Activated naive CD8-positive, alpha-beta T cell treated with anti-CD3 and anti-CD28 coated beads, Interleukin-2, amount 10 ng/mL, durations not matched to agents 7 days and 5 days (primary cell): ENCODE measurements around the gene THOC5. TPM values are rescaled to one million over a fixed set of nuclear protein-coding genes. Genes with fewer than 3 reads are reported as not detected.

Experiments
- ATAC-seq: fragments of 150-1000 bp; cut with Tn5 transposase; one replicate; pipeline ENCODE4 v1.10.0; 2021; ENCODE audit warnings: low read depth, moderate library complexity
- POLR2A ChIA-PET: fragments of 350-600 bp; sonication (Branson Sonifier 250); formaldehyde crosslinking; loops from one replicate; lab custom pipeline; 2021; ENCODE audit warnings: antibody characterized with exemption; lab: Charles Lee
- DNase-seq: peaks from one replicate; pipeline ENCODE4 v3.0.0; 2021
- H3K27ac Mint-ChIP-seq: one replicate; pipeline ENCODE4 v1.8.0; 2022; ENCODE audit warnings: mild to moderate bottlenecking, mixed read lengths
- H3K27me3 Mint-ChIP-seq: one replicate; pipeline ENCODE4 v1.8.0; 2022; ENCODE audit warnings: mild to moderate bottlenecking, moderate library complexity, mixed read lengths
- H3K36me3 Mint-ChIP-seq: one replicate; pipeline ENCODE4 v1.8.0; 2021; ENCODE audit warnings: mild to moderate bottlenecking, mixed read lengths
- H3K4me1 Mint-ChIP-seq: one replicate; pipeline ENCODE4 v1.8.0; 2021; ENCODE audit warnings: mixed read lengths
- H3K4me3 Mint-ChIP-seq: one replicate; pipeline ENCODE4 v1.8.0; 2022; ENCODE audit warnings: mild to moderate bottlenecking, moderate library complexity, mixed read lengths
- H3K9me3 Mint-ChIP-seq: one replicate; pipeline ENCODE4 v1.8.0; 2021; ENCODE audit warnings: mixed read lengths
- total RNA-seq, 2 experiments: library from RNA; stranded (reverse); gene quantifications; one replicate each; pipeline ENCODE4 v1.2.3, GENCODE V29; 2021

THOC5 gene
- total RNA-seq, 2 experiments from 2014 or later, result 57.8 to 58.9 TPM

GRCh38 chr22:29470159-29470855 lies 83.2 kb downstream of the THOC5 start:
- POLR2A ChIA-PET, result no interaction called here
- H3K4me3 Mint-ChIP-seq, result peak overlapping the region; percentile 67
- H3K27me3 Mint-ChIP-seq, result peaks cover 31% of the 10 kb centered on the region
- ATAC-seq (peak; percentile 86), DNase-seq (peak; percentile 84)
- peaks cover 2% of the 10 kb centered on the region for H3K4me1 Mint-ChIP-seq
- no peaks in the 10 kb centered on the region for H3K36me3 Mint-ChIP-seq
- H3K9me3 Mint-ChIP-seq, result no peaks in the 10 kb centered on the region
- no peak overlapping the region for H3K27ac Mint-ChIP-seq

- Mint-ChIP-seq H3K27me3 (peaks cover 31% of the 10 kb centered on the region), H3K36me3 (no peaks in the 10 kb centered on the region), H3K27ac (no peak overlapping the region), H3K4me3 (peak overlapping the region; percentile 67), H3K9me3 (no peaks in the 10 kb centered on the region), H3K4me1 (peaks cover 2% of the 10 kb centered on the region)
- DNase-seq, result no peak
- ATAC-seq, result no peak
- POLR2A ChIA-PET, result no interaction called here
These were observed 83.8 kb downstream of the THOC5 start for GRCh38 chr22:29469755-29470154.

- no peak for DNase-seq
- H3K9me3 Mint-ChIP-seq, result no peaks in the 10 kb centered on the region
These were observed 89.0 kb downstream of the THOC5 start for GRCh38 chr22:29464581-29464980.

GRCh38 chr22:29463629-29464028 lies 89.9 kb downstream of the THOC5 start:
- no peak overlapping the region for H3K27ac Mint-ChIP-seq
- H3K27me3 Mint-ChIP-seq, result peaks cover 8% of the 10 kb centered on the region
- no peak overlapping the region for H3K4me3 Mint-ChIP-seq

More at GRCh38 chr22:29464581-29464980, 89.0 kb downstream of the THOC5 start:
- peaks cover 10% of the 10 kb centered on the region for H3K27me3 Mint-ChIP-seq
- no peak for ATAC-seq
- H3K27ac Mint-ChIP-seq, result no peak overlapping the region
- no peaks in the 10 kb centered on the region for H3K4me1 Mint-ChIP-seq
- POLR2A ChIA-PET, result no interaction called here
- no peak overlapping the region for H3K4me3 Mint-ChIP-seq
- no peaks in the 10 kb centered on the region for H3K36me3 Mint-ChIP-seq

GRCh38 chr22:29461263-29461662 lies 92.3 kb downstream of the THOC5 start:
- peaks cover 2% of the 10 kb centered on the region for H3K27me3 Mint-ChIP-seq
- no peaks in the 10 kb centered on the region for H3K9me3 Mint-ChIP-seq
- POLR2A ChIA-PET, result interaction anchor here (0.7 kb wide), 1 partner anchor 1293 kb away, joined by 3 read pairs; no protein-coding TSS in a partner anchor
- H3K36me3 Mint-ChIP-seq, result no peaks in the 10 kb centered on the region
- no peak overlapping the region for H3K4me3 Mint-ChIP-seq
- H3K27ac Mint-ChIP-seq, result no peak overlapping the region
- DNase-seq, result no peak
- ATAC-seq, result no peak
- H3K4me1 Mint-ChIP-seq, result no peaks in the 10 kb centered on the region

More at GRCh38 chr22:29463629-29464028, 89.9 kb downstream of the THOC5 start:
- DNase-seq (no peak), ATAC-seq (no peak)
- POLR2A ChIA-PET, result no interaction called here
- Mint-ChIP-seq H3K9me3 (no peaks in the 10 kb centered on the region), H3K36me3 (no peaks in the 10 kb centered on the region), H3K4me1 (no peaks in the 10 kb centered on the region)

- no peaks in the 10 kb centered on the region for H3K36me3 Mint-ChIP-seq
- no peaks in the 10 kb centered on the region for H3K9me3 Mint-ChIP-seq
- peaks cover 2% of the 10 kb centered on the region for H3K27me3 Mint-ChIP-seq
- no peak overlapping the region for H3K27ac Mint-ChIP-seq
- no peak overlapping the region for H3K4me3 Mint-ChIP-seq
- ATAC-seq, result no peak
- no peaks in the 10 kb centered on the region for H3K4me1 Mint-ChIP-seq
- POLR2A ChIA-PET, result no interaction called here
- DNase-seq, result no peak
These were observed 93.8 kb downstream of the THOC5 start for GRCh38 chr22:29459773-29460172.

- Mint-ChIP-seq H3K27ac (no peak overlapping the region), H3K4me1 (no peaks in the 10 kb centered on the region), H3K4me3 (no peak overlapping the region), H3K9me3 (no peaks in the 10 kb centered on the region), H3K27me3 (peaks cover 2% of the 10 kb centered on the region), H3K36me3 (no peaks in the 10 kb centered on the region)
- DNase-seq (no peak), ATAC-seq (no peak)
- POLR2A ChIA-PET, result no interaction called here
These were observed 95.0 kb downstream of the THOC5 start for GRCh38 chr22:29458551-29458950.

GRCh38 chr22:29457730-29458129 lies 95.8 kb downstream of the THOC5 start:
- ATAC-seq, result peak; percentile 39
- POLR2A ChIA-PET, result interaction anchor here (0.6 kb wide), 1 partner anchor 43 kb away, joined by 3 read pairs; no protein-coding TSS in a partner anchor
- no peak for DNase-seq
- H3K9me3 Mint-ChIP-seq, result no peaks in the 10 kb centered on the region
- peaks cover 2% of the 10 kb centered on the region for H3K27me3 Mint-ChIP-seq
- H3K4me1 Mint-ChIP-seq, result no peaks in the 10 kb centered on the region
- H3K36me3 Mint-ChIP-seq, result no peaks in the 10 kb centered on the region
- H3K4me3 Mint-ChIP-seq, result no peak overlapping the region
- no peak overlapping the region for H3K27ac Mint-ChIP-seq

- H3K36me3 Mint-ChIP-seq, result no peaks in the 10 kb centered on the region
- no peak overlapping the region for H3K27ac Mint-ChIP-seq
- DNase-seq, result no peak
- H3K4me1 Mint-ChIP-seq, result no peaks in the 10 kb centered on the region
- H3K27me3 Mint-ChIP-seq, result peaks cover 2% of the 10 kb centered on the region
- POLR2A ChIA-PET, result no interaction called here
- no peak for ATAC-seq
- no peak overlapping the region for H3K4me3 Mint-ChIP-seq
- H3K9me3 Mint-ChIP-seq, result no peaks in the 10 kb centered on the region
These were observed 97.3 kb downstream of the THOC5 start for GRCh38 chr22:29456211-29456671.

Other genes starting within 250 kb of the THOC5 start
- 1 to 10 TPM; 8.1 to 9.3 TPM for gene GAS2L1, start 247.1 kb downstream of the THOC5 start, total RNA-seq
- 1 to 10 TPM in 1 of 2 experiments, under 1 TPM in 1; 0.80 to 1.1 TPM for gene RASL10A, start 238.1 kb downstream of the THOC5 start, total RNA-seq
- gene AP1B1, start 165.2 kb downstream of the THOC5 start, total RNA-seq, result 10 to 100 TPM; 61.2 to 63.7 TPM
- gene RFPL1, start 115.2 kb downstream of the THOC5 start, total RNA-seq, result not detected
- 1 to 10 TPM; 1.8 TPM for gene NEFH, start 73.5 kb downstream of the THOC5 start, total RNA-seq
- gene NIPSNAP1, start 27.4 kb upstream of the THOC5 start, total RNA-seq, result 10 to 100 TPM; 43.9 to 49.2 TPM
- 10 to 100 TPM; 41.3 to 43.4 TPM for gene NF2, start 49.9 kb upstream of the THOC5 start, total RNA-seq
- under 1 TPM in 1 of 2 experiments, not detected in 1; 0.09 TPM for gene CABP7, start 166.2 kb upstream of the THOC5 start, total RNA-seq
- 10 to 100 TPM; 19.4 to 20.6 TPM for gene ZMAT5, start 213.2 kb upstream of the THOC5 start, total RNA-seq
- gene UQCR10, start 213.6 kb upstream of the THOC5 start, total RNA-seq, result 10 to 100 TPM; 83.6 to 84.2 TPM